Raji (cell line): Measurements from ENCODE around the gene RASSF3.

Experiments used
- POLR2A ChIP-seq: IDR thresholded peaks from 2 replicates; pipeline ENCODE4 v1.6.1; 2011; ENCODE audit warnings: low read depth, low read length, control low read depth; ENCODE audit not compliant: insufficient read depth

RASSF3 gene

DNA sequence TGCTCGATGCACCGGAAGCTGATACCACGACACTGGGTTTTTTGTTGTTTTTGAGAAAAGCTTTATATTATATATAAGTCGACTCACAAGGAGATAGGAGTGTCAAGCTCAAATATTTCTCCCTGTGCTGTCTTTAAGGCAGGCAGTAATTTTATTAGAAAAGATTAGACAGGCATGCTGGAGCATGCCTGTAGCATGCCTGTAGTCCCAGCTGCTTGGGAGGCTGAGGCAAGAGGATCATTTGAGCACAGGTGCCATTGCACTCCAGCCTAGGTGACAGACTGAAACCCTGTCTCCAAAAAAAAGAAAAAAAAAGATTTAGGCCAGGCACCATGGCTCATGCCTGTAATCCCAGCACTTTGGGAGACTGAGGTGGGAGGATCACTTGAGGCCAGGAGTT is 97.1 kb downstream of the RASSF3 start:
- TF ChIP-seq POLR2A: no peak

DNA sequence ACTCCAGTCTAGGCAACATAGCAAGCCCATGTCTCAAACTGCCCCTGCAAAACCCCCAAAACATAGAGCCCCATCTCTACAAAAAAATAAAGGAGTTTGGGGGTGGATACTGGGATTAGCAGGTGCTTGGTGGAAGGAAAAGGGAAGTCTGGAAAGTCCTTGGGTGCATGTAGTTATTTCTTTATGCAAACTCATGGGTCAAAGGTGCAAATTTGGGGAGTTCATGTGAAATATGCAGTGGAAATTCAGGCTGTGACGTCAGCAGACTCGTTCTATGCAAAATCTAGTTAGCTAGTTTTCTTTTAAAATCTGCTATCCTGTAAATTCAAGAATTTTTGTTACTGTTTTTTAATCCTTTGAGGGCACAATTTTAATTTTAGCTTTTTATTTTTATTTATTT is 97.6 kb downstream of the RASSF3 start:
- TF ChIP-seq POLR2A: no peak

DNA sequence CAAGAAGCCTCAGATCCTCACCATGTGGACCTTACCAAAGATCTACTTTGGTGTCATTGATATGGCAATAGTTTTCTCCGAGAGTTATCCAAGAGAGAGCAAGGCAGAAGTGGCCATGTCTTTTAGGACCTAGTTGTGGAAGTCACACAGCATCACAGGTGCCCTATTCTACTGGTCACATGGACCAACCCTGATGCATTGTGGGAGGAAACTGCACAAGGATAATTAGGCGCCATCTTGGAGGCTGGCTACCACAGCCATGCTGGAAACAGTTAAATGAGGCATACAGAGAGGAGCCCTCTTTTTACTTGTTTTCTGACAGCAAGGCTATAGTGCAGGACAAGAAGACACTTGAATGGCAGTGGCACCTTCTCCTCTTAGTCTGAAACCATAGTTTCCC is 99.1 kb downstream of the RASSF3 start:
- TF ChIP-seq POLR2A: no peak

DNA sequence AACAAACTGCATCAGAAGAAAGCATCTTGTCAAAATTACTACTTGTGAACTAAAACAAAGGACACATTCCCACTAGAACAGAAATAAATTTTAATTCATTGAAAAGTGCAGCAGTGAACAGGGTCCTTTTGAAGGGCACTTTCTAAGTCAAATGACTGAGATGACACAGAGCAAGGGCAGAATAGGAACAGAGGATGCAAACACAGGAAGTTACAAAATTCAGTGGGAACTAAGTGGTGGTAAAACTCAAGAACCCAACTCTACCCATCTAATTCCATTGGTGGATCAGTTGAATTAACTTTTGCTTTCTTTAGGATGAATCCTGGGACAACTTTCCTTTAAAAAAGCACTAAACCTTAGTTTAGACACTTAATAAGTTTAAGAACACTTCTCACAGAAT is 103.1 kb downstream of the RASSF3 start:
- no peak for TF ChIP-seq POLR2A

DNA sequence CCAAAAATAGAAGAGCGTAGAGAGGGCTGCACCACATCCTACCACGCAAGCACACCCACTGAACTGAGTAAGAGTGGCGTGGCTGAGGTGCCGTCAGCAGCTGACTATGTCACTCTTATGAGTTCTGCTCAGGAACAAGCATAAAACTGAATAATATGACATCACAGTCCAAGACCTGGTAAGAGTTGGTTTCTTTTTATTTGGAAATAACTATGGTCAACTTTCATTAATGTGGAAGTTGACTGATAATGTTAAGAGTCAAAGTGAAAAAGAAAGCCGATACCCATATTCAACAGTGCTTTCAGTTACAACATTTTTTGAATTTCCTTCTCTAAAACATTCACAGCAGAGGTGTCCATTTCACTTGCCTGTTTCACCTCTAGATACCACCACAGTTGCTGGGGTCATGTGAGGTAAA is 104.3 kb downstream of the RASSF3 start:
- no peak for TF ChIP-seq POLR2A

DNA sequence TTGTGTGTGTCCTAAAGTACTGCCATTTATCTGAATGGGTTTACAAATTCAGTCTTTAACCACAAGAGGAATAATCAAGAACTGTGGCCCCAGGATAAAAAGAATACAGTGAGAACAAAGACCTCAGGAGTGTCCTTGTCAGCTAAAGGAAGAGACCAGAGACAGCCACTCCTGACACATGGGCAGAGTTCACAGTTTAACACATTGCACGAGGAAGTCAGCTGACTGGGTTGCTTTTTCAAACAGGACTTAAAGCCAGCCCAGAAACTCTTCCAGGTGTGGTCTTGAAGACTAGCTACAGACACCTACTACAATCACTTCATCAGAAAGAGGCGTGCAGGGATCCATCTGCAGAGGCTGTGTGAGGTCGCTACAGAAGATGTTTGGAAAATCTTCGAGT is 106.1 kb downstream of the RASSF3 start:
- TF ChIP-seq POLR2A: no peak

DNA sequence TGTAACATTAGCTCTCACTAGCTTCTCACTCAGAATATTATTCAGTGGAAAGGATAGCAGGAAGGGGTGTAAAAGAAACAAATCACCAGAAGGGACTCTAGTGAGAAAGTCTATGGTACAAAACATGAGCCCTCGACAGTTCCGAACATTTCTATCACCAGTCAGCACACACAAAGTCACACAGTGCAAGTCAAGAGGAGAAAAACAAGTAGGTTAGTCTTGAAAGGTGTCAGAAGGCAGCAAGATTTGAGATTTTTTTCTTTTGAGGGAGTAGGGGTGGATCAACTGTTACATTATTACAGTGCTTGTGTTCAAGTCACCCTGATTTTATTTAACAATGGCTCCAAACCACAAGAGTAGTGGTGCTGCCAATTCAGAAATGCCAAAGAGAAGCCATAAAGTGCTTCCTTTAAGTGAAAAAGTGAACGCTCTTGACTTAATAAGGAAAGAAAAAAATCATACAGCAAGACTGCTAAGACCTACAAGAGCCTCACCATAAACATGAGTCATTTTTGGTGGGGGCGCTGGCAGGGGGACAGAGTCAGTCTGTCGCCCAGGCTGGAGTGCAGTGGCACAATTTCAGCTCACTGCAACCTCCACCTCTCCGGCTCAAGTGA is 106.7 kb downstream of the RASSF3 start:
- no peak for TF ChIP-seq POLR2A

DNA sequence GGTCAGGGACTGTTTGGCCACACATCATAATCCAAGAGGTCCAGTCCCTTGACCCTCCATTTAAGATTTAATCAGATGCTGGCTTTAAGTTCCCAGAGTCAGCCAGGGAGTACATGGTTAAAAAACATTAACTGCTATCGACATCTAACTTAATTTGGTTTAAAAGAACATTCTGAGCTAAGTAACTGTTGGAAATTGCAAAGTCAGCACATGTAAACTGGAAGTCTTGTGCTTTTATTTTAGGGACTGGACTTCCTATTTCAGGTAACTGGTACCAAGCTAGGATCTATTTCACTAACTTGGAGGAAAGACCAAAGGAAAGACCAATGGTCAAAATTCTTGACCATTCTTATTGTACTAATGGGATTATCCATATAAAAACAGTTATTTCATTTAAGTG is 108.4 kb downstream of the RASSF3 start:
- no peak for TF ChIP-seq POLR2A

DNA sequence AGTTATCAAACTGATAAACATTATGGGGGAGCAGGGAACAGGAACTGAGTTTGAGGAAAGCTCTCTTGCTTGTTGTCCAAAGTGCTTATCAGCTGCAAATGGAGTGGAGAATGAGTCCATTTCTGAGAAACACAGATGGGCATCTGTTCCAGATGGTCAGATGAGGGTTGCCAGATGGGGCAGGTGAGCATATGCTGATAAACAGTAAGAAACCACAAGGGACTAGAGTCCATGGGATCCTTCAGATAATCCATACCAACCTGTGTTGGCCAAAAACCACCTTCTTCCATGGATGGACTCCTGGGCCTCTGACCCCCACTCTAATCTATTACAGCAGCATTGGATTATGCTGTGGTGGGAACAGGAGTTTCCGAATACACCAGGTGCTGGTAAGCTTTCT is 110.6 kb downstream of the RASSF3 start:
- no peak for TF ChIP-seq POLR2A

DNA sequence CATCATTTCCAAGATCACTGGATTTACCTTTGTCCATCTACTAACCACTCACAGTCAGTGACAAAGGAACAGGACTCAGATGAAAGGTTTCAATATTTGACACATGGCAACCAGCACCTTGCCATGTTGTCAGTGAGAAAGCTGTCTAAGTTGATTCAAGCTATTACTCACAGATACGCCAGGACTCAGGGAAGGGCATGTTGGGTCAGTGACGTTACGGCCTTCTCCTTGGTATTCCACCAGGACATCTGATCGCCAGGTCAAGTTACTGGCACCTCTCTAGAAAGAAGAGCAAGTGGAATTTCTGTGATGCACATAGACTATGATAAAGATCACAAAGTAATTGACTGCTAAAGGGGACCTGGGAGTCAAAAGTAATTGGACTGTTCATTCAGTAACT is 112.5 kb downstream of the RASSF3 start:
- no peak for TF ChIP-seq POLR2A

DNA sequence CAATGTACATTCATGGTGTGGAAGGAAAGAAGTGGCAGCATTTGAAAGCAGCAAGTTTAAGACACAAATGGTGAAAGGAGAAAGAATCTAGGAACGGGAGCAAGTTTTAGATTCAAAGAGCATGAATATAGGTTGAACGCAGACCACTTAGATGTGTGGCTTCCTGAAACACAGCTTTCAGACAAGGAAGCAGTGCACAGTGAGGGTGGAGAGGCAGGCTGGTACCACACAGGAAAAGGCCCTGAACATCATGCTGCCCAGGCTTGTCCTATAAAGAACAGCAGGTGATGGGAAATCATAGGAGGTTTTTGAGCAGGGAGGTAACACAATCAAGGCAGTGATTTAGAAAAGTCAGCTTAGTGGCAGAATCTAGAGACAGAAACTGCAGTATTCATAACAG is 113.3 kb downstream of the RASSF3 start:
- no peak for TF ChIP-seq POLR2A

DNA sequence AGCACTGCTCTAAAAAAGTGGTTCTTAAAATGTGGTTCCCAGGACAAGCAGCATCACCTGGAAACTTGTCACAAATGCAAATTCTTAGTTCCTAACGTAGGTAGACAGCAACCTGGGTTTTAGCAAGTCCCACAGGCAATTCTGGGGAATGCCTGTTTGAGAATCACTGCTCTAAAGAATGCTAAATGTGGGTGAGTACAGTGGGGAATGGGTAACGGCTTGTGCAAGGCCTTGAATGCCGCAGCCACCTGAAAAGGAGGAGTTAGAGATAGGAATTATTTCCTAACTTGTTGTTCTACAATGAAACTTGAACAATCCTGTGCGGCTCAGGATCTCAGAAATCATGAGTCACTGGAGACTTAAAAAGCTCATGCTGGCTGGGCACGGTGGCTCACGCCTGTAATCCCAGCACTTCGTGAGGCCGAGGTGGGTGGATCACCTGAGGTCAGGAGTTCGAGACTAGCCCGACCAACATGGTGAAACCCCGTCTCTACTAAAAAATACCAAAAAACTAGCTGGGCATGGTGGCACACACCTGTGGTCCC is 114.0 kb downstream of the RASSF3 start:
- TF ChIP-seq POLR2A: no peak

DNA sequence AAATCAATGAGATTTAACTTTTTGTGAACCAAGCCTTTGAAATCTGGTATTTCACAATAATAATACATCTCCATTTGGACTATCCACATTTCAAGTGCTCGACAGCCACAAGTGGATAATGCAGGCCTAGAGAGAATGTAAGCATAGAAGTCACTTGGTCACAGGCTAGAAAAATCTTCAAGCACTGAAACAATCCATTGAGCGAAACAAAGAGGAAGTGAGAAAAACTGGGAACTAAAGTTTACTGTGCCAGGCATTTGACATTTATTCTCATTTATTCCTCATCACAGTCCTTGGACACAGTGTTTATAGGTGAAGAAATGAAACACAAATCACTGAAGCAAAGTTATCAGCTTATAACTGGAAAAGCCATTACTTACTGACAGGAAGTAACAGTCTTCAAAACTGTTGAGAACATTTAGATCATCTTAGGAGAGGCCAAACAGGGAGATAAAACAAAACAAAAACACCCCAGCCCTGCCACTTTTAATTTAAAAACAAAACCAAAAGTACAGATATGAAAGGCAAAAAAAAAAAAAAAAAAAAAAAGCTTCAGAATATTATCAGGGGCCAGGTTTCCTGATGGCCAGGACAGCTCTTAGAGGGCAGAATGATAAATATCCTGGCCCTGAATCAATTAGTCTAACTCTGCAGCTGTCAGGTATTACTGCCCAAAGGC is 119.8 kb downstream of the RASSF3 start:
- no peak for TF ChIP-seq POLR2A

DNA sequence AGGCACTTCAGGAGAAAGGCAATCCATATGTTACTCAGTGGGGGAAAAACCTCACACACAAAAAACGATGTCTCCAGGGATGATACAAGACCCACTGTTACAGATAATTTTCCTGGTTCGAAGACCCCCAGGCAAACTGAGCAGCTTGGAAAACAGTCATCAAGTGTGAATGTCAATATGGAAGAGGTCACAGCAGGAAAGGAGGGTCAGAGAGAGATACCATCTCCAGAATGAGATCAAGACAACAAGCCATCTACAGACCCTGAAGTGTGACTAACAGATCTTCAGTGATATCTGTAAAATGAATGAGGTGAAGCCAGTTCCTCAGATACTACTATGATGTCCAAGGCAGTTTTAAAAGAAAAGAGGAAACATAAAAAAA is 120.3 kb downstream of the RASSF3 start:
- no peak for TF ChIP-seq POLR2A

DNA sequence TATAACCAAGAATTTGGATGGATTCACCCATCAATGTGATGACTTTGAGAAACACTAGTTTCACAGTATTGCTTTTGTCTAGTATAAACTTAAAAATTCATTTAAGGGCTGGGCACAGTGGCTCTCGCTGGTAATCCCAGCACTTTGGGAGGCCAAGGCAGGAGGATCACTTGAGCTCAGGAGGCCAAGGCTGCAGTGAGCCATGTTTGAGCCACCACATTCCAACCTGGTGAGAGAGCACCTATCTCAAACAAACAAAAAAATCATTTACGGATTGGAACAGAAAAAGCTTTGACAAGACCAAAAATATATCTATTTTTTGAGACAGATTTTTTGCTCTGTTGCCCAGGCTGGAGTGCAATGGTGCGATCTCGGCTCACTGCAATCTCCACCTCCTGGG is 121.4 kb downstream of the RASSF3 start:
- TF ChIP-seq POLR2A: no peak

DNA sequence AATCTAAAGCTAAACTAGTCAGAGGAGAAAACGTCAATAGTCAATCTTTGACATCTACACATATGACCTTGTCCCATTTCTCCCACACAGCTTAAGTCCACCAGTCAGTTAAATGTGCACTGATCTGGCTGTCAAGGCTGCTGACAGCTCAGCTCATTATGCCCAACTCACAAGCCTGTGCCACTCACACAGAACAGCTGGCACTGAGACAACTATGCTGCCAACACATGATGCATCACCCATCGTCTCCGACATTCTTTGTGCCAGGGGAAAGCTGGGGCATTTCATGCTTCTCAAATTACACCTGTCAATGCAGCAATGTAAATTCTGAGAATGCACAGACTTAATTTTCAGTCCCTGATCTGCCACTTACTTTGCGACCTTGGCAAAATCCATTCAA is 123.6 kb downstream of the RASSF3 start:
- TF ChIP-seq POLR2A: no peak

DNA sequence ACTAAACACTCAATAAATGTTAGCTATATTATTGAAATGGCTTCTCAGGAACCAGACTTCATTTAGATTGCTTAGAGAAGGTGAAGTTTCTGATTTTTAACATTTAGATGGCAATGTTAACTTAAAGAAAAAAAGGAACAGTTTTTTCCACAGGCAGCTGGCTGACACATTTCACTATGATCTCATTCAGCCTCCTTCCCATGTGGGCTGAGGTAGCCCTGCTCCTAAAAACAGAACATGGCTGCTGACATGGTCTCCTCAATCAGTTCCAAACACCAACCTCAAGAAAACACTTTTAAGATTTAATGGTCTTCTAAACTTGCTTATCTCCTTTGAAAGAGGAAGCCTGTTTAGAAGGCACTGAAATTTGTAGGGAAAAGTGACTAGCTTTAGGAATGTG is 125.1 kb downstream of the RASSF3 start:
- no peak for TF ChIP-seq POLR2A

DNA sequence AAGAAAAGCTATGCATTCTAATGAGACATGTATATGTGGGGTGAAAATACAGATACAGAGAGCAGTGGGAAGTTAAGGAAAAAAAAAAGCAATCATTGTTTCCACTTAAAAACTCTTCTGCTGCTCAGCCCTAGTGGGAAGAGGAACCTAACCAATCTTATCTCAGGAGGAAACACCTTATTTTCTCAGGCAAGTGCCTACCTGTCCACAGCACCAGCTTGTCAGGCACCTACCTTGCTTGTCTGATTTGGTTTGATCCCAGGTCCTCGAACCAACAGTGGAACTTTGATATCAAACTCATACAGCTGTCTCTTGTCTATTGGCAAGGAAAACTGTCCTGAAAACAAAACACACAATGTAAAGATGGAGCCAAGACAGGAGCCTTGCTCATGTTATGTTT is 126.5 kb downstream of the RASSF3 start:
- TF ChIP-seq POLR2A: no peak

DNA sequence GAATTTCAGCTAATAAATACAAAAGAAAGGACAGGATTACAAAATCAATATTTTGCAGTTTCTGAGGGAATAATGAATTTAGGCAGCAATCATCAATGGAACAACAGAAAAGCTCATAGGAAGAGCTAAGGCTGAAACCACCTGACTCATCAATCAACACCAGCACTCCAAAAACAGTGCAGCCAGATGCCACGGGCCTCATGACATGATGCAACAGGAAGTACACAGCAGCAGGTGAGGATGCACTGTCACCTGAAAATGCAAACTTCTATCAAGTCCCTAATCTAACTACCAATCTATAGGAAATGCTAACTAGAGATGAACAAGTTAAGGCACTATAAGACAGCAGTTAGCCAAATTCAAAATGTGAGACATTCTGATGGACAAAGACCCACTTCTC is 127.2 kb downstream of the RASSF3 start:
- TF ChIP-seq POLR2A: no peak
